Breast epithelium (tissue), 3 donors: Measurements from ENCODE around the gene KAT8.
"Not testable (repeated sequence)": the region's sequence is repeated elsewhere in the genome, so short reads cannot be mapped to it uniquely, and the experiment has no call there.

Experiments used
- CTCF ChIP-seq, 3 donors: fragments of 450-650 bp; IDR thresholded peaks; one replicate each; pipeline ENCODE4 v1.5.1; 2016 to 2017; ENCODE audit warnings: antibody characterized with exemption in 3 of 3, mild to moderate bottlenecking in 3 of 3, moderate library complexity in 3 of 3
- POLR2A ChIP-seq: fragments of 450-650 bp; IDR thresholded peaks from one replicate; pipeline ENCODE4 v1.6.1; 2016; ENCODE audit warnings: antibody characterized with exemption, mild to moderate bottlenecking, moderate library complexity

- not testable (repeated sequence) for TF ChIP-seq CTCF (IDR thresholded peaks at IDR 0.05); POLR2A
These were observed 19.5 kb downstream of the KAT8 start for GRCh38 chr16:31136822-31137499.
